Nephron (organoid): ENCODE measurements around the gene CCL3.

Source experiments
- H3K27ac Mint-ChIP-seq, 3 experiments: 2 replicates each; pipeline ENCODE4 v1.8.0; 2020; ENCODE audit warnings: mixed read lengths in 3 of 3, mild to moderate bottlenecking in 2 of 3, moderate library complexity in 1 of 3
- H3K27me3 Mint-ChIP-seq: 2 replicates; pipeline ENCODE4 v1.8.0; 2021; ENCODE audit warnings: low read depth, mild to moderate bottlenecking, moderate library complexity, mixed read lengths
- H3K36me3 Mint-ChIP-seq: 2 replicates; pipeline ENCODE4 v1.8.0; 2020; ENCODE audit warnings: low read depth, mixed read lengths
- H3K4me1 Mint-ChIP-seq: 2 replicates; pipeline ENCODE4 v1.8.0; 2020; ENCODE audit warnings: mixed read lengths
- H3K4me3 Mint-ChIP-seq, 3 experiments: 2 replicates each; pipeline ENCODE4 v1.8.0; 2020; ENCODE audit warnings: mild to moderate bottlenecking in 3 of 3, mixed read lengths in 3 of 3, moderate library complexity in 2 of 3
- H3K9me3 Mint-ChIP-seq: 2 replicates; pipeline ENCODE4 v1.8.0; 2020; ENCODE audit warnings: mixed read lengths
- TF ChIP-seq, protein P1 (sequence below), 3 experiments: fragments of 200-600 bp; sonication (generic); IDR thresholded peaks; one replicate each; pipeline ENCODE4 v1.5.0; 2021; ENCODE audit warnings: antibody characterized with exemption in 3 of 3; ENCODE audit not compliant: unreplicated experiment in 3 of 3

The CCL3 gene

DNA sequence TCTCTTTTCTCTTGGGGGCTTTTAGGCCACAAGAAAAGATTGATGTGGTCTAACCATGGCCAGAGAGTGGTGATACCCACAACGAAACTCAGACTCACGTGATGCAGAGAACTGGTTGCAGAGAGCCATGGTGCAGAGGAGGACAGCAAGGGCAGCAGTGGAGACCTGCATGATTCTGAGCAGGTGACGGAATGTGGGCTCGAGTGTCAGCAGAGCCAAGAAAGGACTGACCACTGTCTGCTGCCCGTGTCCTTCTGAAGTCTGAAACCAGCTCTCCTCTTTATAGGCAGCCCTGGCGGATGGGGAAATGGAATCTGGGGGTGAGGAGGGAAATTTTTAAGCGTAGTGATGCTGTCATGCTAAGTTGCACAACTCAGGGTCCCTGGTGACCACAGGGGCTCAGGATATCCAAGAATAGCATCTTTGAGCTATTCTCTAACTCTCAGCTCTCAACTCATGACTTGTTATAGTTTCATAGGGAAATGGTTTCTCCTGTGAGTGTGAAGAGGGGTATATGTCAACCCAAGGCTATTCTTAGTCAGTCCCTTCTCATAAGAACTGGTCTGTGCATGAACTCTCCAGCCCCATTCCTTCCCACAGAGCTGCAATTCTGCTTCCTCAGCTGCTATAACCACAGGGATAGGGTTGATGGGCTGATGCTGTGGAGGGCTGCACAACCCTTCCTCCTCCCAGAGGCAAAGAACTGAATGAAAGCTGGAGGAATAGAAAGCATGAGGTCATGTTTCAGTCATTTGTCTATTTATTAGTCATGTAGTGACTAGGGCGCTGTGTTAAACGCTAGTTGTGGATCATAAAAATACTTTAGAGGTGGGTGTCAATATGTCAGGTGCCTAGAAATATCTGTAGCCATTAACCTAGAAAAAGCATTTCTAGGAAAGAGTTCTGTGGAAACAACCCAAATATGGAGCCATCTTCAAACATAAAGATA is at the start of gene CCL3:
Gene CCL3, minus strand, starts transcription at position 256 of the 949 bp plus-strand sequence. Its CDS starts 85 bp downstream, at position 171.
- Mint-ChIP-seq H3K27ac (no peak within 1 kb of the TSS), H3K36me3 (no peaks in the 10 kb centered on the region), H3K27me3 (peaks cover 15% of the 10 kb centered on the region), H3K4me3 (no peak within 1 kb of the TSS), H3K4me1 (no peaks in the 10 kb centered on the region), H3K9me3 (no peaks in the 10 kb centered on the region)
- TF ChIP-seq, protein P1, sequence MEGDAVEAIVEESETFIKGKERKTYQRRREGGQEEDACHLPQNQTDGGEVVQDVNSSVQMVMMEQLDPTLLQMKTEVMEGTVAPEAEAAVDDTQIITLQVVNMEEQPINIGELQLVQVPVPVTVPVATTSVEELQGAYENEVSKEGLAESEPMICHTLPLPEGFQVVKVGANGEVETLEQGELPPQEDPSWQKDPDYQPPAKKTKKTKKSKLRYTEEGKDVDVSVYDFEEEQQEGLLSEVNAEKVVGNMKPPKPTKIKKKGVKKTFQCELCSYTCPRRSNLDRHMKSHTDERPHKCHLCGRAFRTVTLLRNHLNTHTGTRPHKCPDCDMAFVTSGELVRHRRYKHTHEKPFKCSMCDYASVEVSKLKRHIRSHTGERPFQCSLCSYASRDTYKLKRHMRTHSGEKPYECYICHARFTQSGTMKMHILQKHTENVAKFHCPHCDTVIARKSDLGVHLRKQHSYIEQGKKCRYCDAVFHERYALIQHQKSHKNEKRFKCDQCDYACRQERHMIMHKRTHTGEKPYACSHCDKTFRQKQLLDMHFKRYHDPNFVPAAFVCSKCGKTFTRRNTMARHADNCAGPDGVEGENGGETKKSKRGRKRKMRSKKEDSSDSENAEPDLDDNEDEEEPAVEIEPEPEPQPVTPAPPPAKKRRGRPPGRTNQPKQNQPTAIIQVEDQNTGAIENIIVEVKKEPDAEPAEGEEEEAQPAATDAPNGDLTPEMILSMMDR (IDR thresholded peaks at IDR 0.05; ENCODE audit: unreplicated experiment in 3 of 3) = no peak

DNA sequence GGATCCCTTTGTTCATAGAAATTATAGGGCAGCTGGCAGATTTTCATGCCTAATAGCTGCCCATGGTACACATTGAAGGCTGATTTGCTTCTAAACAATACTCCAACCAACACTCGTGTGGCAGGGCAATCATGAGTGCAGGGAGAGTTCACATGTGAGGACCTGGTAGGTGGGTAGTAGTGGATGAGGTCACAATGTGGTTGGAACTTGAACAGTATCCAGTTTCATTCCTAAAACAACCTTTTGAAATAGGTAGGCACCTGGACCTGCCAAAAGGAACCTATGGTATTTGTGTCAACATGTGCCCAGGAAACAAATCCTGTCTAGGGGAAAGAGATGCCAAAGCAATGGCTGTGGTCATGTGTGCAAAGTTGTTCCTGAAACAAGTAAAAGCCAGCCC is 46.5 kb upstream of the CCL3 start:
- H3K27me3 Mint-ChIP-seq = no peaks in the 10 kb centered on the region
- TF ChIP-seq, protein P1 (IDR thresholded peaks at IDR 0.05; ENCODE audit: unreplicated experiment in 3 of 3) = no peak
- no peak overlapping the region for H3K27ac Mint-ChIP-seq

DNA sequence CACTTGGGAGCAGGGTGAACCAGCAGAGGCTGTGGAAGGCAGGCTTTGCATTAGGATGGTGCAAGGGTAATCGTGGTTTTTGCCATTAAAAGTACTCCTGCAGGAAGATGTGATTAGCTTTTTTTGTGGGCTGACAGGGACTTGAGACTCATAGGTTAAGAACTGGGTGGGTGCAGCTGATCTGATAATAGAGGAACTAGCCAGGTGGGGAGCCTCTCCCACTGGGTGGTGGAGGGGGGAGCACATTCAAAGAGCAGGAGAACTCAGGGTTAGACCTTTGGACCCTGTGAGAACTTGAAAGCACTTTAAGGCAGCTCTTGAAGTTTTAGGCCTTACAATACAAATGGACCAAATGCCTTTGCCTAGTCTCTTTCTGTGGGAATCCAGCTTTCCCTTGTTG is 46.1 kb upstream of the CCL3 start:
- Mint-ChIP-seq H3K4me1 (peaks cover 8% of the 10 kb centered on the region), H3K9me3 (no peaks in the 10 kb centered on the region), H3K4me3 (no peak overlapping the region), H3K36me3 (no peaks in the 10 kb centered on the region), H3K27ac (no peak overlapping the region), H3K27me3 (no peaks in the 10 kb centered on the region)
- TF ChIP-seq, protein P1 (IDR thresholded peaks at IDR 0.05; ENCODE audit: unreplicated experiment in 3 of 3) = no peak

More for the DNA sequence above, 46.5 kb upstream of the CCL3 start:
- no peaks in the 10 kb centered on the region for H3K36me3 Mint-ChIP-seq
- H3K9me3 Mint-ChIP-seq = no peaks in the 10 kb centered on the region
- peaks cover 8% of the 10 kb centered on the region for H3K4me1 Mint-ChIP-seq
- no peak overlapping the region for H3K4me3 Mint-ChIP-seq

DNA sequence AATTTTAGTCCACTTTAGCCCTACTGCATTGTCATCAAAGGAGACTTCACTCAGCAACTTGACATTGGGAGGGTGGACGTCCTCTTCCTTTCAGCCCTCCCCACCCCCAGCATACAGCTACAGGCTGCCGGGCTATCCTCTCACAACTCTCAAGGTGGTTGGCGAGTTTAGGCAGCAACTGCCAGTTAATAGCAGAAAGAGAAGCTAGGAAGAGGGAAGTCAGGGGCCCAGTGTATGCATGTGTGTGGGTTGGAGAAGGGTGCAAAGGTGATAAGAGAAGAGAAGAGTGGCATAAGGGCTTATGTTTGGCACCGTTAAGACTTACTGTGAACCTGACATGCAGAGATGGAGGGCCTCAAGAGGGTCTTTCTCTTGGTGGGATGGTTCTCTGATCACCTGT is 45.5 kb upstream of the CCL3 start:
- Mint-ChIP-seq H3K4me3 (no peak overlapping the region), H3K9me3 (no peaks in the 10 kb centered on the region), H3K27ac (no peak overlapping the region), H3K4me1 (peaks cover 8% of the 10 kb centered on the region), H3K36me3 (no peaks in the 10 kb centered on the region), H3K27me3 (no peaks in the 10 kb centered on the region)
- TF ChIP-seq, protein P1 (IDR thresholded peaks at IDR 0.05; ENCODE audit: unreplicated experiment in 3 of 3) = no peak

DNA sequence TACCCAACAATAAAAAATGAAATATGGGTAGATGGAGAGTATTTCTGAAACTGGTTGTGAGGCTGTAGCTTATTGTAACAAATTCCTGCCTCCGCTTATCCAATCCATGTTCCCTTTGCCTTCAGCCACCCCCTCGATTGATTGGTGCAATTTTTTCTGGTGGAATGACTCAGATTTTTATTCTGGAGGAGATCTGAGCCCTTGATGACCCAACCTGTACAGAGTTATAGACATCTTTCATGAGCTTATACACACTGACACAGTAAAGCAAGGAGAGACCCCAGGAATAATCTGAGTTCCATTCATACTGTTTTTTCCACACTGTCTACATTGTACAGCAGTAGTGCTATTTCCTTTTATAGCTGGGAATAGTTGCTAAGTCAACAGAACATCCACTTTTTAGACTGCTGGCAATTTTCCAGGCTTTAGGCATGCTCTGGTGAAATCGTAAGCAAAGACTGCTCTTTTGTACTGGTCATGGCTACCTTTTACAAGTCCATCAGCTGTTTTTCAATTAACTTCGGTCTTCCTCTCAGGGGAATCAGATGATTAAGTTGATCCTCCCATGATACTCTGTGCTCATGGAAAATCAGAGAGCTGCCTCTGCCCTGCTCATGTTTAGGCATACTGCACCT is 43.8 kb upstream of the CCL3 start:
- TF ChIP-seq, protein P1 (IDR thresholded peaks at IDR 0.05; ENCODE audit: unreplicated experiment in 3 of 3) = no peak
- no peaks in the 10 kb centered on the region for H3K27me3 Mint-ChIP-seq
- H3K9me3 Mint-ChIP-seq = no peaks in the 10 kb centered on the region

More for the DNA sequence above, 43.8 kb upstream of the CCL3 start:
- Mint-ChIP-seq H3K4me1 (peaks cover 15% of the 10 kb centered on the region), H3K27ac (peak overlapping the region; percentile 43 to 79 (median 60)), H3K4me3 (no peak overlapping the region), H3K36me3 (no peaks in the 10 kb centered on the region)
